Activated CD8-positive, alpha-beta T cell treated with anti-CD3 and anti-CD28 coated beads for 36 hours (primary cell): ENCODE data around the gene HSDL2. TPM values are rescaled to one million over a fixed set of nuclear protein-coding genes. Genes with fewer than 3 reads are reported as not detected.

Experiments used
- ATAC-seq: fragments of 200-7000 bp; cut with Tn5 transposase; one replicate; pipeline ENCODE4 v1.10.0; 2021; ENCODE audit warnings: mild to moderate bottlenecking, moderate library complexity
- CTCF ChIA-PET: fragments of 350-600 bp; sonication (Branson Sonifier 250); formaldehyde crosslinking; loops from one replicate; lab custom pipeline; 2021; ENCODE audit warnings: antibody characterized with exemption; lab: Charles Lee
- POLR2A ChIA-PET: fragments of 350-600 bp; sonication (Branson Sonifier 250); formaldehyde crosslinking; loops from one replicate; lab custom pipeline; 2021; ENCODE audit warnings: antibody characterized with exemption; lab: Charles Lee
- DNase-seq: peaks from one replicate; pipeline ENCODE4 v3.0.0-alpha.2; 2020
- H3K27ac Mint-ChIP-seq: one replicate; pipeline ENCODE4 v1.8.0; 2021; ENCODE audit warnings: mild to moderate bottlenecking, mixed read lengths
- H3K27me3 Mint-ChIP-seq: one replicate; pipeline ENCODE4 v1.8.0; 2021; ENCODE audit warnings: mixed read lengths
- H3K36me3 Mint-ChIP-seq: one replicate; pipeline ENCODE4 v1.8.0; 2021; ENCODE audit warnings: low read depth, mixed read lengths
- H3K4me1 Mint-ChIP-seq: one replicate; pipeline ENCODE4 v1.8.0; 2021; ENCODE audit warnings: low read depth, mixed read lengths
- H3K4me3 Mint-ChIP-seq: one replicate; pipeline ENCODE4 v1.8.0; 2021; ENCODE audit warnings: mild to moderate bottlenecking, moderate library complexity, mixed read lengths
- H3K9me3 Mint-ChIP-seq: one replicate; pipeline ENCODE4 v1.8.0; 2021; ENCODE audit warnings: mixed read lengths
- CTCF ChIP-seq: fragments of 200-600 bp; IDR thresholded peaks from one replicate; pipeline ENCODE4 v1.8.0; 2022; ENCODE audit warnings: antibody characterized with exemption, mild to moderate bottlenecking
- intact Hi-C: fragments of 100-400 bp; cut with micrococcal nuclease; formaldehyde crosslinking; loops from one replicate; pipeline ENCODE4 v1.10.0; 2022
- total RNA-seq, 2 experiments: library from RNA; stranded (reverse); gene quantifications; one replicate each; pipeline ENCODE4 v1.2.3, GENCODE V29; 2021

HSDL2 gene
- total RNA-seq, 2 experiments from 2014 or later: 24.5 to 25.3 TPM

GRCh38 chr9:112445196-112445595 is 65.3 kb downstream of the HSDL2 start:
- Mint-ChIP-seq H3K27me3 (no peaks in the 10 kb centered on the region), H3K4me3 (no peak overlapping the region), H3K9me3 (no peaks in the 10 kb centered on the region), H3K27ac (no peak overlapping the region), H3K4me1 (no peaks in the 10 kb centered on the region), H3K36me3 (no peaks in the 10 kb centered on the region)
- intact Hi-C loops: no loop called here
- DNase-seq (no peak), ATAC-seq (no peak)
- TF ChIP-seq CTCF: no peak
- CTCF ChIA-PET: interaction anchor here (1.0 to 1.5 kb wide), 2 partner anchors 9 to 348 kb away, joined by 3 to 6 read pairs; no protein-coding TSS in a partner anchor
- POLR2A ChIA-PET: no interaction called here

DNA sequence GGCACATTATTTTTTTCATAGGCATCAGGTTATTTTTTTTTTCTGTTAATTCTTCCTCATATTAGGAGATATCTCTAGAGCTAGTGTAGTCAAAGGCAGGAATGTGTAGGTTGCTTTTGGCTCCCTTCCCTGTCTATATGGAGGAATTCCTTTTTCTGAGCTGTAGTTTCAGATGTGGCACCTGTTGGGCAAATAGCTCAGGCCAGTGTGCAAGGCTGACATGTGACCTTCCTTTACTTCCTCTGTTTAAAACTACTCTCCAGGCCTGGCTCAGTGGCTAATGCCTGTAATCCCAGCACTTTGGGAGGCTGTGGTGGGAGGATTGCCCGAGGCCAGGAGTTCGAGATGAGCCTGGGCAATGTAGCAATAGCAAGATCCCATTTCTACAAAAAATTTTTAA is 66.2 kb downstream of the HSDL2 start:
- H3K27me3 Mint-ChIP-seq: no peaks in the 10 kb centered on the region
- no peaks in the 10 kb centered on the region for H3K9me3 Mint-ChIP-seq
- CTCF ChIA-PET: interaction anchor here (1.2 kb wide), 1 partner anchor 19 kb away, joined by 3 read pairs; no protein-coding TSS in a partner anchor
- ATAC-seq (no peak), DNase-seq (no peak)
- H3K4me1 Mint-ChIP-seq: peaks cover 1% of the 10 kb centered on the region
- no peak for TF ChIP-seq CTCF
- no peak overlapping the region for H3K27ac Mint-ChIP-seq
- H3K4me3 Mint-ChIP-seq: no peak overlapping the region
- intact Hi-C loops: no loop called here
- no peaks in the 10 kb centered on the region for H3K36me3 Mint-ChIP-seq
- POLR2A ChIA-PET: no interaction called here

- Mint-ChIP-seq H3K4me1 (peaks cover 1% of the 10 kb centered on the region), H3K27ac (no peak overlapping the region), H3K27me3 (no peaks in the 10 kb centered on the region), H3K36me3 (no peaks in the 10 kb centered on the region), H3K4me3 (no peak overlapping the region), H3K9me3 (no peaks in the 10 kb centered on the region)
- intact Hi-C loops: no loop called here
- ATAC-seq: no peak
- POLR2A ChIA-PET: no interaction called here
- TF ChIP-seq CTCF: no peak
- no peak for DNase-seq
- CTCF ChIA-PET: interaction anchor here (1.2 kb wide), 2 partner anchors 19 to 86 kb away, joined by 3 read pairs; no protein-coding TSS in a partner anchor
Observed at GRCh38 chr9:112446526-112446925, 66.6 kb downstream of the HSDL2 start.

GRCh38 chr9:112447283-112447761 is 67.4 kb downstream of the HSDL2 start:
- H3K4me3 Mint-ChIP-seq: no peak overlapping the region
- CTCF ChIA-PET: interaction anchor here (1.2 kb wide), 2 partner anchors 20 to 86 kb away, joined by 3 read pairs; no protein-coding TSS in a partner anchor
- no peak for TF ChIP-seq CTCF
- no peaks in the 10 kb centered on the region for H3K36me3 Mint-ChIP-seq
- no peaks in the 10 kb centered on the region for H3K9me3 Mint-ChIP-seq
- H3K4me1 Mint-ChIP-seq: peaks cover 1% of the 10 kb centered on the region
- no peak for ATAC-seq
- DNase-seq: no peak
- intact Hi-C loops: no loop called here
- POLR2A ChIA-PET: no interaction called here
- H3K27ac Mint-ChIP-seq: no peak overlapping the region
- no peaks in the 10 kb centered on the region for H3K27me3 Mint-ChIP-seq

DNA sequence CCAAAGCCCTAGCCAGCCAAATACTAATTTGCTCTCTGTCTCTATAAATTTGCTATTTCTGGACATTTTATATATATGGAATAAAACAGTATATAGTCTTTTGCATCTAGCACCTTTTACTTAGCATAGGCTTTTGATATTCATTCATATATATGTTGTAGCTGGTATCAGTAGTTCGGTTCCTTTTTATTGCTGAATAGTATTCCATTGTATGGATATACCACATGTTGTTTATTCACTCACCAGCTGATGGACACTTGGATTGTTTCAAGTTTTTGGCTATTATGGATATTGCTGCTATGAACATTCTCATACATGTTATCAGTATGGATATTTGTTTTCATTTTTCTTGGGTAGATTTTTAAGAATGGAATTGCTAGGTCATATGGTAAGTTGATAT is 82.9 kb downstream of the HSDL2 start:
- ChIA-PET CTCF (no interaction called here), POLR2A (no interaction called here)
- DNase-seq (no peak), ATAC-seq (no peak)
- Mint-ChIP-seq H3K4me3 (no peak overlapping the region), H3K9me3 (peaks cover 2% of the 10 kb centered on the region), H3K36me3 (peaks cover 19% of the 10 kb centered on the region), H3K4me1 (no peaks in the 10 kb centered on the region), H3K27me3 (no peaks in the 10 kb centered on the region), H3K27ac (no peak overlapping the region)
- intact Hi-C loops: no loop called here
- no peak for TF ChIP-seq CTCF
